GM19238 (cell line): ENCODE data around the gene CNGA4.
A peak's percentile ranks its signal among the peaks of the same experiment; 100 is the strongest.

Source experiments
- DNase-seq: peaks from one replicate; pipeline ENCODE4 v3.0.0; 2011; ENCODE audit warnings: low spot score; ENCODE audit not compliant: insufficient read length

The CNGA4 gene

GRCh38 chr11:6238902-6239301, at the start of gene CNGA4:
Gene CNGA4 (plus strand): TSS chr11:6239089. CDS start chr11:6239207, 118 bp downstream.
- DNase-seq: no peak

- no peak for DNase-seq
These were observed 47.1 kb upstream of the CNGA4 start for GRCh38 chr11:6191742-6192141.

- no peak for DNase-seq
These were observed 44.8 kb upstream of the CNGA4 start for GRCh38 chr11:6194065-6194581.

GRCh38 chr11:6196396-6196795, 42.5 kb upstream of the CNGA4 start:
- DNase-seq: no peak

GRCh38 chr11:6197466-6198200, 41.3 kb upstream of the CNGA4 start:
- no peak for DNase-seq

- DNase-seq: no peak
These were observed 39.6 kb upstream of the CNGA4 start, which contains the start of gene OR52W1 for GRCh38 chr11:6199174-6199810. Gene OR52W1 (plus strand): TSS chr11:6199224. CDS start chr11:6199224, 0 bp downstream.

- DNase-seq: no peak
These were observed 37.9 kb upstream of the CNGA4 start for GRCh38 chr11:6200975-6201374.

GRCh38 chr11:6201481-6201880, 37.4 kb upstream of the CNGA4 start:
- no peak for DNase-seq

GRCh38 chr11:6202041-6202440, 36.8 kb upstream of the CNGA4 start:
- no peak for DNase-seq

- peak; percentile 16 for DNase-seq
These were observed 35.6 kb upstream of the CNGA4 start for GRCh38 chr11:6203327-6203726.

- no peak for DNase-seq
These were observed 34.2 kb upstream of the CNGA4 start for GRCh38 chr11:6204706-6205105.

- DNase-seq: no peak
These were observed 33.5 kb upstream of the CNGA4 start, which contains the start of gene C11orf42 for GRCh38 chr11:6205366-6205765. Gene C11orf42 (plus strand): TSS chr11:6205557. CDS start chr11:6205616, 59 bp downstream.

- DNase-seq: no peak
These were observed 32.3 kb upstream of the CNGA4 start for GRCh38 chr11:6206456-6207180.

- no peak for DNase-seq
These were observed 29.1 kb upstream of the CNGA4 start for GRCh38 chr11:6209801-6210200.

GRCh38 chr11:6210274-6210955, 28.5 kb upstream of the CNGA4 start:
- DNase-seq: no peak

- DNase-seq: no peak
These were observed 24.4 kb upstream of the CNGA4 start for GRCh38 chr11:6214530-6214929.

- DNase-seq: no peak
These were observed 22.4 kb upstream of the CNGA4 start for GRCh38 chr11:6216501-6216900.

- DNase-seq: no peak
These were observed 21.2 kb upstream of the CNGA4 start for GRCh38 chr11:6217722-6218121.

- DNase-seq: no peak
These were observed 19.5 kb upstream of the CNGA4 start for GRCh38 chr11:6219359-6219758.

- DNase-seq: no peak
These were observed 15.0 kb upstream of the CNGA4 start for GRCh38 chr11:6223854-6224253.

GRCh38 chr11:6224421-6224820, 14.5 kb upstream of the CNGA4 start:
- DNase-seq: no peak
